ENCODE data around the gene SLC10A6. TPM values are rescaled to one million over a fixed set of nuclear protein-coding genes. Genes with fewer than 3 reads are reported as not detected.
A peak's percentile ranks its signal among the peaks of the same experiment; 100 is the strongest.

The SLC10A6 gene
- total RNA-seq, 1 experiment from 2014 or later: not detected

GRCh38 chr4:86890790-86891189, 41.6 kb upstream of the SLC10A6 start:
- Mint-ChIP-seq H3K9me3 (no peaks in the 10 kb centered on the region), H3K4me3 (peak overlapping the region; percentile 85 to 86; a peak in 4 of 5 replicates), H3K4me1 (peaks cover 18 to 19% of the 10 kb centered on the region in 2 experiments), H3K27ac (no peak overlapping the region), H3K36me3 (ENCODE audit: insufficient read depth in 1 of 3, low read depth in 3 of 3) (peaks cover 0 to 10% (median 2%) of the 10 kb centered on the region in 3 experiments; a peak in 4 of 7 replicates), H3K27me3 (ENCODE audit: low read depth) (peaks cover 15% of the 10 kb centered on the region)
- Histone ChIP-seq H2BK5ac (ENCODE audit: insufficient read length, low read length) (no peak overlapping the region), H3K18ac (ENCODE audit: insufficient read length, low read depth, low read length) (no peak overlapping the region), H2BK15ac (ENCODE audit: low read depth, low read length) (no peak overlapping the region), H4K8ac (replicated peaks; ENCODE audit: insufficient read length, low read depth, low read length) (no peak overlapping the region), H2BK120ac (ENCODE audit: low read depth, low read length, poor library complexity, severe bottlenecking) (no peak overlapping the region), H3T11ph (ENCODE audit: low read length) (no peak overlapping the region), H3K27me3 (ENCODE audit: insufficient read depth, low read length) (no peaks in the 10 kb centered on the region), H3K79me2 (ENCODE audit: insufficient read depth, low read length) (no peaks in the 10 kb centered on the region), H4K91ac (ENCODE audit: insufficient read length, low read depth, low read length) (no peak overlapping the region), H3K9ac (ENCODE audit: extremely low read depth, insufficient read length, low read length) (no peak overlapping the region), H3K14ac (ENCODE audit: insufficient read depth, low read length) (no peak overlapping the region), H3K79me1 (ENCODE audit: insufficient read depth, low read depth, low read length, poor library complexity, severe bottlenecking) (no peaks in the 10 kb centered on the region), H3K4me1 (ENCODE audit: insufficient read depth, low read length) (no peaks in the 10 kb centered on the region; the same call in 1 of the 2 replicates), H4K5ac (ENCODE audit: insufficient read length, low read depth, low read length) (no peak overlapping the region), H2AK5ac (ENCODE audit: insufficient read length, low read length) (no peak overlapping the region), H2AFZ (ENCODE audit: low read length) (no peak overlapping the region), H3K23ac (ENCODE audit: insufficient read length, low read depth, low read length) (no peak overlapping the region), H3K56ac (ENCODE audit: insufficient read length, low read depth, low read length) (no peak overlapping the region), H3K23me2 (ENCODE audit: insufficient read length, low read depth, low read length, poor library complexity, severe bottlenecking) (peaks cover 5% of the 10 kb centered on the region), H2BK20ac (ENCODE audit: low read depth, low read length, poor library complexity, severe bottlenecking) (no peak overlapping the region), H3K4me2 (ENCODE audit: insufficient read depth, insufficient read length, low read length) (no peak overlapping the region), H4K20me1 (ENCODE audit: control insufficient read depth, insufficient read depth, insufficient read length) (no peaks in the 10 kb centered on the region), H3K9me3 (ENCODE audit: control insufficient read depth, low read depth, low read length) (no peaks in the 10 kb centered on the region), H3K27ac (ENCODE audit: insufficient read length, low read depth, low read length) (no peak overlapping the region), H3K4ac (ENCODE audit: low read depth, low read length) (no peak overlapping the region), H2BK12ac (ENCODE audit: insufficient read length, low read depth, low read length) (no peak overlapping the region)
- WGBS (ENCODE audit: extremely low coverage, insufficient read length, low lambda C conversion rate): no CpG with 5 or more reads among the region's 7 CpGs
- DNase-seq: no peak
- TF ChIP-seq CTCF (conservative IDR thresholded peaks at IDR 0.05): no peak

Measured in H9 (cell line).